KOPT-K1 (cell line): ENCODE results near the gene PSMG1.
"Not testable (repeated sequence)": the region's sequence is repeated elsewhere in the genome, so short reads cannot be mapped to it uniquely, and the experiment has no call there.

Experiments
- H3K27ac ChIP-seq: fragments of 200-600 bp; sonication (generic); 2 replicates; pipeline ENCODE4 v1.5.1; 2016; ENCODE audit warnings: antibody characterized with exemption, mild to moderate bottlenecking, low read depth, low read length; ENCODE audit not compliant: poor library complexity, severe bottlenecking
- H3K36me3 ChIP-seq: fragments of 200-600 bp; sonication (generic); 2 replicates; pipeline ENCODE4 v1.5.1; 2017; ENCODE audit warnings: antibody characterized with exemption, mild to moderate bottlenecking, low read length, moderate library complexity; ENCODE audit not compliant: insufficient read depth
- H3K9me3 ChIP-seq: fragments of 200-600 bp; sonication (generic); 2 replicates; pipeline ENCODE4 v1.5.1; 2017; ENCODE audit warnings: antibody characterized with exemption, low read length, mild to moderate bottlenecking; ENCODE audit not compliant: insufficient read depth, poor library complexity, severe bottlenecking

PSMG1 gene

GRCh38 chr21:39181205-39181818 lies 1.9 kb downstream of the PSMG1 start:
- H3K27ac ChIP-seq: no peak overlapping the region
- peaks cover 50% of the 10 kb centered on the region for H3K36me3 ChIP-seq

GRCh38 chr21:39180429-39181019 lies 2.7 kb downstream of the PSMG1 start:
- Histone ChIP-seq H3K27ac (no peak overlapping the region), H3K36me3 (peaks cover 58% of the 10 kb centered on the region), H3K9me3 (no peaks in the 10 kb centered on the region)

More at GRCh38 chr21:39181205-39181818, 1.9 kb downstream of the PSMG1 start:
- no peaks in the 10 kb centered on the region for H3K9me3 ChIP-seq

- Histone ChIP-seq H3K27ac (no peak overlapping the region), H3K36me3 (peaks cover 79% of the 10 kb centered on the region), H3K9me3 (no peaks in the 10 kb centered on the region)
These were observed 4.8 kb downstream of the PSMG1 start for GRCh38 chr21:39178421-39178820.

GRCh38 chr21:39176271-39176709 lies 7.0 kb downstream of the PSMG1 start:
- H3K36me3 ChIP-seq: peaks cover 96% of the 10 kb centered on the region
- H3K9me3 ChIP-seq: no peaks in the 10 kb centered on the region
- H3K27ac ChIP-seq: no peak overlapping the region

- Histone ChIP-seq H3K9me3 (no peaks in the 10 kb centered on the region), H3K36me3 (peaks cover 96% of the 10 kb centered on the region), H3K27ac (no peak overlapping the region)
These were observed 7.6 kb downstream of the PSMG1 start for GRCh38 chr21:39175665-39176064.

GRCh38 chr21:39175154-39175553 lies 8.1 kb downstream of the PSMG1 start:
- Histone ChIP-seq H3K27ac (no peak overlapping the region), H3K9me3 (no peaks in the 10 kb centered on the region), H3K36me3 (peaks cover 96% of the 10 kb centered on the region)

- Histone ChIP-seq H3K36me3 (peaks cover 96% of the 10 kb centered on the region), H3K27ac (no peak overlapping the region), H3K9me3 (no peaks in the 10 kb centered on the region)
These were observed 9.3 kb downstream of the PSMG1 start for GRCh38 chr21:39173716-39174680.

GRCh38 chr21:39169906-39170305 lies 13.3 kb downstream of the PSMG1 start:
- no peak overlapping the region for H3K27ac ChIP-seq
- H3K9me3 ChIP-seq: peaks cover 4% of the 10 kb centered on the region
- H3K36me3 ChIP-seq: peaks cover 62% of the 10 kb centered on the region

GRCh38 chr21:39168800-39169199 lies 14.5 kb downstream of the PSMG1 start:
- Histone ChIP-seq H3K36me3 (peaks cover 51% of the 10 kb centered on the region), H3K9me3 (peaks cover 15% of the 10 kb centered on the region), H3K27ac (no peak overlapping the region)

GRCh38 chr21:39164523-39164922 lies 18.7 kb downstream of the PSMG1 start:
- Histone ChIP-seq H3K27ac (no peak overlapping the region), H3K9me3 (peaks cover 21% of the 10 kb centered on the region), H3K36me3 (peaks cover 9% of the 10 kb centered on the region)

GRCh38 chr21:39161064-39161463 lies 22.2 kb downstream of the PSMG1 start:
- no peaks in the 10 kb centered on the region for H3K36me3 ChIP-seq
- H3K27ac ChIP-seq: no peak overlapping the region
- H3K9me3 ChIP-seq: peaks cover 21% of the 10 kb centered on the region

GRCh38 chr21:39159342-39160063 lies 23.7 kb downstream of the PSMG1 start:
- H3K36me3 ChIP-seq: no peaks in the 10 kb centered on the region
- peaks cover 13% of the 10 kb centered on the region for H3K9me3 ChIP-seq
- no peak overlapping the region for H3K27ac ChIP-seq

GRCh38 chr21:39157241-39157640 lies 26.0 kb downstream of the PSMG1 start:
- not testable (repeated sequence) for H3K9me3 ChIP-seq, H3K36me3 ChIP-seq, H3K27ac ChIP-seq

GRCh38 chr21:39156024-39156423 lies 27.2 kb downstream of the PSMG1 start:
- no peaks in the 10 kb centered on the region for H3K9me3 ChIP-seq
- H3K27ac ChIP-seq: no peak overlapping the region
- no peaks in the 10 kb centered on the region for H3K36me3 ChIP-seq

GRCh38 chr21:39155578-39155977 lies 27.7 kb downstream of the PSMG1 start:
- Histone ChIP-seq H3K36me3 (no peaks in the 10 kb centered on the region), H3K9me3 (no peaks in the 10 kb centered on the region), H3K27ac (no peak overlapping the region)
